ENCODE results near the gene CCDC63.
"Not testable (repeated sequence)": the region's sequence is repeated elsewhere in the genome, so short reads cannot be mapped to it uniquely, and the experiment has no call there.

Gene CCDC63

DNA sequence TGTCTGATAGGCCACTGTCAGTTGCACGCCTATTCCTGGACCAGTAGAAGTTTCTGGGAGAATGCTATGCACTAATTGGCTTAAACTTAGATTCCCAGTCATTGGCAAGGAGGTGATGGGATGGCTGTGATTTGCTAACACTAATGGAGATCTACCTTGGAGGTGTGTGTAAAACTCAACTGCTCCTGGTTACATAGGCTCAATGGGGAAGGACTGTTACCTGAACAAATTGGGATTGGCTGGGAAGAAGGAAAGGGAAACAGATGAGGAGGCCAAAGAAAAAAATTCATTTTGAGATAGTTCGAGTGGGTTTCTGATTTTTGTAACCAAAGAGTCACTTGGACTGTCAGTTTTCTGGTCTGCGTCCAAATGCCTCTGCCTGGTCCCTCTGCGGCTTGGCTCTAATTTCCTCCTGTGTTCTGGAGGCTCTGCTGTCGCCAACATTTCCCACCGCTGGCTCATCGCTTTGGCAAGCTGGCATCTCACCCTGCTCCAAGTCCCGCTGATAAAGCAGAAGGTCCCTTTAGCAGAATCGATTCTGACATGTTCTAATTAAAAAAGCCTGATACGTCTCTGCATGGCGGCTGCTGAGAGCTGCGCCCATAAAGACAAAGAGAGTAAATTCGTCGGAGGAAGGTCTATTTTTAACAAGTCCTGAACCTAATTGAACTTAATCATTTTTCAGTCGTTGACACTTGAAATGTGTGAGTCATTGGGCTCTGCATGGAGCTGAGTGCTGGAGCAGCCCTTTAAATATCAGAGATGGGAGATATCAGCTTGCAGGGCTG, 2.0 kb upstream of the CCDC63 start:
- no peak for DNase-seq

GRCh38 chr12:110845339-110845682, 1.5 kb upstream of the CCDC63 start:
- no peak for DNase-seq

- DNase-seq, result no peak
These were observed 1.6 kb downstream of the CCDC63 start for GRCh38 chr12:110848314-110848923.

- no peak for DNase-seq
These were observed 2.4 kb downstream of the CCDC63 start for GRCh38 chr12:110849221-110849620.

DNA sequence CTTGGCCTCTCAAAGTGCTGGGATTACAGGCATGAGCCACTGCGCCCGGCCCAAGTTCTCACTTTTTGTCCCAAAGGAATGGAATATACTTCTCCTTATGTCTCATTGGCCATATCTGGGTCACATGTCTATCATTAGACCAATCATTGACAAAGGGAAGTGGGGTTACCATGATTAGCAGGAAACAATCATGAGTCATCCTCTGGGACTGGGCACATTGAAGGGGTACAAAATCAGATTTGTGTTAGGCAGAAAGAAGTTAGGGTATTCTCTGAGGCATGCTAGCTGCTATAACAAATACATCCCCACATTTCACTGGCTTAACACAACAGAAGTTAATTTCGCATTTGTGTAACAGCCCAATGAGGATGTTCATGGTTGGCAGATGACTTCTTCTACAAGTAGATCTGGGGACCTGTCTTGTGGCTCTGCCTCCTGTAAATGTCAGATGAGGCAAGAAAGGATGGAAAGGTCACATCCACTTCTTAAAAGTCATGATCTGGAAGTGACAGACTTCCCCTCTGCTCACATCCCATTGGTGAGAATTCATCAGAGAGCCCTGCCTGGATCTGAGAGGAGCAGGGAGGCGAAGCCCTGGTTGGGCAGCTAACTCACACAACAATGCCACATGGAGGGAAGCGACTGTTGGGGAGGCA, 3.1 kb downstream of the CCDC63 start:
- no peak for DNase-seq

- no peak for DNase-seq
These were observed 4.0 kb downstream of the CCDC63 start for GRCh38 chr12:110850762-110851161.

DNA sequence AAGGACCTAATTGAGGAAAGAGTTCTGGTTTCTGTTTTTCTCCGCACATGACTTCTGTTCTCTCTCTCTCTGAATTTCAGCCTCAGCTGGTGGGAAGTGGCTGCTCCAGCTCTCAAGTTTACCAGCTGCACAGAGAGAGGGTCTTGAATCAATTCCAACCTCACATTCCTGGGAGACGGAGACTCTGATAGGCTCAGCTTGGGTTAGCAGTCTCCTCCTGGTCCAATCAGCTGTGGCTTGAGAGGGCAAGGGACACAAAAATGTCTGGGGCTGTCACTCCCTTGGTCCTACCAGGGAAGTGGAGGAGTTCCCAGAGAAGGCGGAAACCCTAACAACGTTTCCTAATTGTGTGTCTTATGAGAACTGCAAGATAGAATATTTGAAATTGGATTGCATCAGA, 7.0 kb downstream of the CCDC63 start:
- DNase-seq, result no peak

DNA sequence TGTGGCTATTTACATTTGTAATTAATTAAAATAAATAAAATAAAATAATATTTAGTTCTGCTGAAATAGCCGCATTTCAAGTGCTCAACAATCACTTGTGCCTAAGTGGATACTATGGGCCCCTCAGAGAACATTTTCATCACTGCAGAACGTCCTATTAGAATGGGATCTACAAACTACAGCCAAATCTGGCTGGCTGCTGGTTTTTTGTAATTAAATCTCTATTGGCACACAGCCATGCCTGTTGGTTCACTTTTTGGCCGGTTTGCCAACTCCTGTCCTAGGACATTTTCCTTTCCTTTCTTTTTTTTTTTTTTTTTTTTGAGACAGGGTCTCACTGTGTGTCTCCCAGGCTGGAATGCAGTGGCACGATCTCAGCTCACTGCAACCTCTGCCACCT, 9.8 kb downstream of the CCDC63 start:
- DNase-seq, result no peak

DNA sequence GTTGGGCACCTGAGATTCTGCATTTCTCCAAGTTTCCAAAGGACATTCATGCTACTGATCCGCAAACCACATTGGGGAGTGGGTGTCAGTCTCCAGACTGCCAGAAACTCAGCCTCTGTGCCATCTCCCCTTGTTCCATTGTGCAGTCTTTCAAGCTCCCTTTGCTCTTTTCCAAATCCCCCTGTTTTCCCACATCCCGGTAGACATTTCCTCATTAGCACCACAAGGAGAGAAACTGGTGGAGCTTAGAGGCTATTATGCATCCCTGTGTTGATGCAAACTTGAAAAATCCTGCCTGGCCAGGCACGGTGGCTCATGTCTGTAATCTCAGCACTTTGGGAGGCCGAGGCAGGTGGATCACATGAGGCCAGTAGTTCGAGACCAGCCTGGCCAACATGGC, 10.7 kb downstream of the CCDC63 start:
- no peak for DNase-seq

GRCh38 chr12:110857954-110858353, 11.2 kb downstream of the CCDC63 start:
- not testable (repeated sequence) for DNase-seq

GRCh38 chr12:110858848-110859247, 12.1 kb downstream of the CCDC63 start:
- no peak for DNase-seq

- DNase-seq, result no peak
These were observed 14.1 kb downstream of the CCDC63 start for GRCh38 chr12:110860833-110861296.

DNA sequence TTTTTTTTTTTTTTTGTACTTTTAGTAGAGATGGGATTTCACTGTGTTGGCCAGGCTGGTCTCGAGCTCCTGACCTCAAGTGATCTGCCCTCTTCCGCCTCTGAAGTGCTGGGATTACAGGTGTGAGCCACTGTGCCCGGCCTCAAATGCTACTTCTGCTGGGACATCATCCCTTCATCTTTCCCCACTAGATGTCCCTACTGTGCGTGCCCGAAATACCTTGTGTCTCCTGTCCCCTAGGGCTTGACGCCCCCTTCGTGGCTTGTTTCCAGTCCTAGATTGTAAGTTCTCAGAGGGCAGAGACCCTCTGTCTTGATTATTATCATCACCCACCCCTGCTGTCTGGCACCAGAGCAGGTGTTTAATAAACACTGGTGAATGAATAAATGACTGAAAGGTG, 14.9 kb downstream of the CCDC63 start:
- no peak for DNase-seq

- no peak for DNase-seq
These were observed 15.5 kb downstream of the CCDC63 start for GRCh38 chr12:110862329-110862728.

- no peak for DNase-seq
These were observed 16.4 kb downstream of the CCDC63 start for GRCh38 chr12:110863161-110863560.

GRCh38 chr12:110865521-110865920, 18.7 kb downstream of the CCDC63 start:
- DNase-seq, result no peak

DNA sequence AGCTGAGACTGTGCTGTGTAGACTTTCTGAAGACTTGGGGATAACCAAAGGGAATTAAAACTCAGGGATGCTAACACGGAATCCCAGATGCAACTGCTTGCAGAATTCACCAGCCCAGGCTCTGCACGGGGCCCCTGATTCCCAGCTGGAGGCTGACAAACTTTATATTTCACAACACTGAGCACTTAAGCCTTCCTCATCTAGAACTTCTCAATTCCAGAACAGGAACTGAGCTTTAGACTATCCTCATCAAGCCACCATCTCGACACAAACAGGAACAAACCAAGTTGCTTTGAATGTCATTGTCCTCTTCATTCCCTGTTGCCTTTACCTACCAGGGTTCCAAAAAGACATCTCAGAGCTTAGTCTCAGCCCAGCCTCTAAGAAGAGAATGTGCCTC, 22.2 kb downstream of the CCDC63 start:
- DNase-seq, result no peak

DNA sequence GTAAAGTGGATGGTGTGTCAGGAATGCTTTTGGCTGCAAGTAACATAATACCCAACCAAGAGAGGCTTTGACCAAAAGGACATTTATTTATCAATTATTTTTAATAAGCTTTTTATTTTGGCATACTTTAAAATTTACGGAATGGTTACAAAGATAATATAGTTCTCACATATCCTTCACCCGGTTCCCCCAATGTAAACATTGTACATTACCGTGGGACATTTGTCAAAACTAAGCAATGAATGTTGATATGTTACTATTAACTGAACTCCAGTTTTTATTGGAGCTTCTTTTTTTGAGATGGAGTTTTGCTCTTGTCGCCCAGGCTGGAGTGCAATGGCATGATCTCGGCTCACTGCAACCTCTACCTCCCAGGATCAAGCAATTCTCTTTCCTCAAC, 23.0 kb downstream of the CCDC63 start:
- no peak for DNase-seq

DNA sequence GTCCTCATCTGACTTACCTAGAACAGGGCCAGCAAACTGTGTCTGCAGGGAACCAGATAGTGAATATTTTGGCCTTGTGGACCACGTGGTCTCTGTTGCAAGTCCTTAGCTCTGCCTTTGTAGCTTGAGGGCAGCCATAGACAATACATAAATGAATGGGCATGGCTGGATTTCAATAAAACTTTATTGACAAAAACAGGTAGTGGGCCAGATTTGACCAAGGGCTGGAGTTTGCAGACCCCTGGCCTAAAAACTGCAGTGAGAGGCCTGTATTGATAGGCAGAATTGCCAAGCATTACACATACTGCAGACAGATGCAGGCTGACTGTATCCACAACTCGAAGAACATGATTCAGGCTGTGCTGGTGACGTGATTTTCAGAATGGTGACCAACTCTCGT, 25.3 kb downstream of the CCDC63 start:
- no peak for DNase-seq

GRCh38 chr12:110874351-110874750, 27.6 kb downstream of the CCDC63 start:
- no peak for DNase-seq

- no peak for DNase-seq
These were observed 28.0 kb downstream of the CCDC63 start for GRCh38 chr12:110874781-110875180.

DNA sequence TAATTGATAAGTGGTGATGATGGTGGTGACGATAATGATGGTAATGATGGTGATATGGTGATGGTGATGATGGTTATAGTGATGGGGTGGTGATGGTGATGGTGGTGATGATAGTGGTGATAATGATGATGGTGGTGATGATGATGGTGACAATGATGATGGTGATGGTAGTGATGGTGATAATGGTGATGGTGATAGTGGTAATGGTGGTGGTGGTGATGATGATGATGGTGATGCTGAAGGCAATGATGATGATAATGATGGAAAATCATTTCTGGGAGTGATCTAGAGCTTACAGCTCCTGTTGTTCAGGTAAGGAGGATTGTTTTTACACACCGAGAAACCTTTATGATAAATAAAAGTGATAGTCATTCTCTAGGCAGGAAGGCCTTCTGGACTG, 33.9 kb downstream of the CCDC63 start:
- no peak for DNase-seq

GRCh38 chr12:110883251-110883650, 36.5 kb downstream of the CCDC63 start:
- DNase-seq, result no peak

DNA sequence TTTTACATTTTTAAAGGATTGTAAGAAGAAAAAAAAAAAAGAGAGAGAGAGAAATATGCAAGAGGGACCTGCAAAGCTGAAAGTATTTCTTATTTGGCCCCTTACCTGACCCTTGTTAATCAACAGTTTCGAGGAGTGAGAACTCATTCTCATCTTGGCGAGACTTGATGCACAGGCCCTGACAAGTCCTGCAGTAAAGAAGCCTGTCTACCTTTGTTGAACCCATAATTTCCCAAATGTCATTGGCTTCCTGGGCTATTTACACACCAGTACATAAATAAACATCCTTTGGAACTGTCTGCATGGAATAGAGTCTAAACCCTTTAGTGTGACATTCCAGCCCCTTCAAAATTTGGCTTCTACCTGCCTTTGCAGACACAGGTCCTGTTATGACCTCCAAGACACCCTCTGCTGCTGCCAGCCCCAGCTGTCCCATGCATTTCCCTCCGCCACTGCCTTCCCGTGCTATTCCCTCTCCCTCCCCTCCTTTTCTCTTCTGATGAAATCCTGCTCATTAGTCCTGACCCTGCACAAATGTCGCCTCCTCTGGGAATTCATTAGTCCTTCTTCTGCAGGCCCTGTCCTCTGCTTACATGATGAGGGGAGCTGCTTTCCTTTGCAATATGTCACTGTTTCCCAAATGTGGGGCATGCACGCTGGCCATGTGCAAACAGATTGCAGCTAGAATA, 38.5 kb downstream of the CCDC63 start:
- DNase-seq, result no peak
